HG03378 (cell line): Measurements from ENCODE around the gene CSN3.
"Not testable (repeated sequence)": the region's sequence is repeated elsewhere in the genome, so short reads cannot be mapped to it uniquely, and the experiment has no call there.

Experiments used
- ATAC-seq: cut with Tn5 transposase; IDR thresholded peaks from one replicate; pipeline ENCODE4 v1.9.1; 2021; ENCODE audit warnings: mild to moderate bottlenecking, moderate library complexity; ENCODE audit not compliant: unreplicated experiment

The CSN3 gene, protein sequence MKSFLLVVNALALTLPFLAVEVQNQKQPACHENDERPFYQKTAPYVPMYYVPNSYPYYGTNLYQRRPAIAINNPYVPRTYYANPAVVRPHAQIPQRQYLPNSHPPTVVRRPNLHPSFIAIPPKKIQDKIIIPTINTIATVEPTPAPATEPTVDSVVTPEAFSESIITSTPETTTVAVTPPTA

GRCh38 chr4:70242297-70242696, at the start of gene CSN3:
Gene CSN3 (plus strand): TSS chr4:70242597. CDS start chr4:70244820, 2,223 bp downstream.
- ATAC-seq: not testable (repeated sequence)

- no peak for ATAC-seq
These were observed 49.5 kb upstream of the CSN3 start for GRCh38 chr4:70192895-70193294.

- no peak for ATAC-seq
These were observed 47.0 kb upstream of the CSN3 start, which contains the start of gene ODAM for GRCh38 chr4:70195425-70195824. Gene ODAM (plus strand): TSS chr4:70195725. CDS start chr4:70196544, 819 bp downstream.

- no peak for ATAC-seq
These were observed 45.5 kb upstream of the CSN3 start for GRCh38 chr4:70196857-70197256.

GRCh38 chr4:70197842-70198241, 44.6 kb upstream of the CSN3 start:
- ATAC-seq: no peak

DNA sequence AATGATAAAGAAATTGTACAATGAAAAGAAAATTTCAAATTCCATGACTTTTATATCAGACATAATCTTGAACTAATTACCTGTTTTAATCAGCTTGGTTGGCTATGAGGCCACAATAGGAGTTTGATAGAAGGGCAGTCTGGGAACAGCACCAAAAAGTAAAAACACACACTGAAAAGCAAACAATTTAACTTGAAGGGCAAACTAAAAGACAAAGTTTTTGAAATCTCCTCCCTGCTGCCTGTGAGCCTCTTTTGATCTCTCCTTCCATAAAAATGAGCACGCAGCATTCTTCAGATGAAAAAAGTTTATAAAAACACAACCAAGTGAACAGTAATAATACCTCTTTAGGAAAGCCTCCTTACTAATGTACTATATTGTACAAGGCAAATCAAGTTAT, 38.8 kb upstream of the CSN3 start:
- ATAC-seq: no peak

DNA sequence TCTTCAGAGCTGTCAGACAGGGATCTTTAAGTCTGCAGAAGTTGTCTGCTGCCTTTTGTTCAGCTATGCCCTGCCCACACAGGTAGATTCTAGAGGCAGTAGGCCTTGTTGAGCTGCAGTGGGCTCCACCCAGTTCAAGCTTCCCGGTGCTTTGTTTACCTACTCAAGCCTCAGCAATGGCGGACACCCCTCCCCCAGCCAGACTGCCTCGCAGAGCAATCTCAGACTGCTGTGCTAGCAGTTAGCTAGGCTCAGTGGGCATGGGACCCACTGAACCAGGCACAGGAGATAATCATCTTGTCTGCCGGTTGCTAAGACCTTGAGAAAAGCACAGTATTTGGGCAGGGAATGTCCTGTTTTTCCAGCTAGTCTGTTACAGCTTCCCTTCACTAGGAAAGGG, 29.6 kb upstream of the CSN3 start:
- ATAC-seq: not testable (repeated sequence)

- not testable (repeated sequence) for ATAC-seq
These were observed 26.3 kb upstream of the CSN3 start for GRCh38 chr4:70216109-70216508.

GRCh38 chr4:70216550-70216949, 25.8 kb upstream of the CSN3 start:
- ATAC-seq: not testable (repeated sequence)

- not testable (repeated sequence) for ATAC-seq
These were observed 21.0 kb upstream of the CSN3 start for GRCh38 chr4:70221389-70221788.

- ATAC-seq: not testable (repeated sequence)
These were observed 20.6 kb upstream of the CSN3 start for GRCh38 chr4:70221818-70222217.

GRCh38 chr4:70225824-70226223, 16.6 kb upstream of the CSN3 start, which contains the start of gene FDCSP:
Gene FDCSP (plus strand): TSS chr4:70226124. CDS start chr4:70231195, 5,071 bp downstream.
- ATAC-seq: no peak

- no peak for ATAC-seq
These were observed 6.3 kb upstream of the CSN3 start for GRCh38 chr4:70236125-70236524.

DNA sequence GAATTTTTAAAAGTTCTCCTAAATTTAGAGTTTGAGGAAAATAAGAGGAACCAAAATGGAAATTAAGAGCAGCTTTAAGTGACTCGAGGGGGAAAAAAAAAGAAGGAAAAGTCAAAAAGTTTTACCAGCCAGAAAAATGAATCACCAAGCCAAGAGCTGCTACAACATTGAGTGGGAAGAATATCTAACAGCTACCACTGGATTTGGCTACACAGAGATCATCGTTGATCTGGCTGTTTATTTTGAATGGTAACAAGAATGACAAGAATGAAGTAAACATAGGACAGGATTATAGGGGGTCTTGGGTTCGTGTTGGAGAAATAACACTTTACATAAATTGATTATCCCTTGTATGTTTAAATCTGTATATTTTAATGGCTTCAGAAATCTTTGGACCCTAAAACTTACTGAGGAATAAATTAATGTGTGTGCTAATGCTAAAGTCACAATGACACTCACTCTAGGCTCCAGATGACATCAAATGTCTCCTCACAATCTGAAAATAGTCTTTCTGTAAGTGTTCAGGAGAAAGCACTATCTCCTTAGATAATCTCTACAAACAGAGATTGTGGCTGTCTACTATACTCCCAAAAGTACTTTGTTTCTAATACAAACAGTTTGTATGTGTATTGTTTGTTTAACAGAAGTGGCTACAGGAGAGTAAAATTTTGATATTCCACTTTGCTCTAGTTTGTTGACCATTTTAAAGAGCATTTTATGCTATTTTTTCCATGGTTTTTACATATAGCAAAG, 3.1 kb upstream of the CSN3 start:
- ATAC-seq: no peak

- ATAC-seq: no peak
These were observed 2.4 kb upstream of the CSN3 start for GRCh38 chr4:70239884-70240591.

DNA sequence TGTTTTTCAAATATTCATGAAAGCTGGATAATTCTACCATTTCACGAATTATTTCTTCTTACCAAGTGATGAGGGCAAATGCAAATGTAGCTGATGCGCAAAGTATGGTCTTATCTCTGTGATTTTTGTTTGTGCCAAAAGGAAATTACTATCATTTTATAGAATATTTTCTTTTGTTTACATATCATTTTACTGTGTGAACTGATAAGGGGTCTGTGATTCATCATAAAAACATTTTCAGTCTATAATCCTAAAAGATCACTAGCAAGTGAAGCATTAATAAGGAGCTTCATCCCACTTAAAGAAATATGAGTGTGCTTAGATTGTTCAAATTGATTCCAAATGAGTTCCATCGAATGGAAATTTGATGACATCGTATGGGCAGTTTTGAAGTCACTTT, 694 bp downstream of the CSN3 start:
- no peak for ATAC-seq

- ATAC-seq: no peak
These were observed 9.0 kb downstream of the CSN3 start for GRCh38 chr4:70251250-70251944.

DNA sequence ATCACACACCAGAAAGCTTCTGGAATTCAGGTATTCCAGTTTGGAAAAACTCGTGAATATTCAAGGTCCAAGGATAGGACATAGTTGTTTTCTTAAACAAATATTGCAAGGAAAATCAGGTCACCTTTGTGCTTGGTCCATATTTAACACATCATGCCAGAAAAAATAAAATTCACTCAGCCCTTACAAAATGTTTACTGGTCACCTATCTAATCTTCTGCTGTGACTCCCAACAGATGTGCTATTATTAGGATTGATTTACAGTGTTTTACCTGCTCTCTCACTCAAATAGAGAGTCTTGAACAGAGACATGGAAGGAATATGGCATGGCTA, 9.5 kb downstream of the CSN3 start:
- ATAC-seq: no peak

DNA sequence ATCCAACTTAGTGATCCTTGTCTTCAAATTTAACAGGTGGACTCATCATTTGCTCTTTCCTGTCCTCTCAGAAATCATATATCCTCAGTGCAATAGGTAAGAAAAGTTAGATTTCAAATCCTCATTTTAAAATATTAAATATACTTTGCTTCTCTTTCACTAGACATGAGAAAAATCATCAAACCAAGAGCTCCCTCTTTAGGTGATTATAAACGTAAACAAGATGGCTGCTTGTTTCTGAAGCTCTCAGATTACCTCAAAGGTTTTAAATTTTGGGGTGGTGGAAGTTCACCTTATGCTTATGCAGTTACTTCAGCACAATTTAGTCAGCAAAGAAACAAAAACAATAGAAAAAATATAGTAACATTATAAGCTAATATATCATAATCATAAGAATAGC, 27.3 kb downstream of the CSN3 start:
- no peak for ATAC-seq

GRCh38 chr4:70277121-70277520, 34.7 kb downstream of the CSN3 start:
- no peak for ATAC-seq

- ATAC-seq: no peak
These were observed 38.2 kb downstream of the CSN3 start for GRCh38 chr4:70280567-70280966.
